ENCODE results near the gene ARL15.

The ARL15 gene

GRCh38 chr5:54184806-54185205 lies 125.6 kb downstream of the ARL15 start:
- H3K9ac ChIP-seq (ENCODE audit: low read depth, low read length, poor library complexity), result no peak overlapping the region
- H3K23ac ChIP-seq (ENCODE audit: low read depth, low read length, poor library complexity), result no peak overlapping the region
- H3K18ac ChIP-seq (ENCODE audit: low read length), result no peak overlapping the region
- WGBS, 2 donors (ENCODE audit: extremely low coverage in 2 of 2, insufficient read length in 2 of 2, insufficient replicate concordance in 1 of 2), result no CpG with 5 or more reads among the region's 2 CpGs
- no peak overlapping the region for H2AFZ ChIP-seq (ENCODE audit: low read length)
- H3K27ac ChIP-seq (replicated peaks; ENCODE audit: low read length), result no peak overlapping the region
- H2BK5ac ChIP-seq (ENCODE audit: low read length), result no peak overlapping the region
- DNase-seq (ENCODE audit: low spot score), result no peak
- no peaks in the 10 kb centered on the region for H3K27me3 ChIP-seq (ENCODE audit: control insufficient read depth in 3 of 3, insufficient read depth in 3 of 3, low read depth in 1 of 3, low read length in 3 of 3)
- H3K4me2 ChIP-seq (ENCODE audit: insufficient read depth, low read length, poor library complexity, severe bottlenecking), result no peak overlapping the region
- H3K4me1 ChIP-seq (ENCODE audit: control insufficient read depth in 2 of 2, insufficient read depth in 1 of 2, low read depth in 1 of 2, low read length in 2 of 2), result peaks cover 6 to 7% of the 10 kb centered on the region in 2 donors
- no peaks in the 10 kb centered on the region for H3K79me1 ChIP-seq (ENCODE audit: low read depth, low read length)
- H2BK120ac ChIP-seq (ENCODE audit: low read depth, low read length), result no peak overlapping the region
- H2AK5ac ChIP-seq (ENCODE audit: low read depth, low read length), result no peak overlapping the region
- no peak overlapping the region for H2BK15ac ChIP-seq (ENCODE audit: low read length)
- no peak overlapping the region for H4K91ac ChIP-seq (ENCODE audit: low read depth, low read length, poor library complexity)
- peaks cover 0 to 4% of the 10 kb centered on the region in 2 donors for H3K9me3 ChIP-seq (replicated peaks in 1 of 2; ENCODE audit: control insufficient read depth in 2 of 2, insufficient read depth in 1 of 2, low read depth in 1 of 2, low read length in 2 of 2)
- H4K8ac ChIP-seq (ENCODE audit: low read depth, low read length), result no peak overlapping the region
- H3K14ac ChIP-seq (ENCODE audit: low read length), result no peak overlapping the region
- no peaks in the 10 kb centered on the region for H3K36me3 ChIP-seq (replicated peaks in 1 of 2; ENCODE audit: control insufficient read depth in 2 of 2, insufficient read depth in 2 of 2, low read length in 2 of 2)
- no peak overlapping the region for H3K4ac ChIP-seq (ENCODE audit: low read length)
- no peak overlapping the region for H3K4me3 ChIP-seq (ENCODE audit: low read length in 2 of 2)
- no peak overlapping the region for H2BK12ac ChIP-seq (ENCODE audit: low read length)

GRCh38 chr5:54180630-54181031 lies 129.7 kb downstream of the ARL15 start:
- H3K4me2 ChIP-seq (ENCODE audit: insufficient read depth, low read length, poor library complexity, severe bottlenecking), result no peak overlapping the region
- H3K27ac ChIP-seq (replicated peaks; ENCODE audit: low read length), result peak overlapping the region; percentile 61
- no peak overlapping the region for H3K23ac ChIP-seq (ENCODE audit: low read depth, low read length, poor library complexity)
- WGBS, 2 donors (ENCODE audit: extremely low coverage in 2 of 2, insufficient read length in 2 of 2, insufficient replicate concordance in 1 of 2), result no CpG with 5 or more reads among the region's 7 CpGs
- no peak overlapping the region for H4K91ac ChIP-seq (ENCODE audit: low read depth, low read length, poor library complexity)
- peak; percentile 67 for DNase-seq (ENCODE audit: low spot score)
- no peaks in the 10 kb centered on the region for H3K79me1 ChIP-seq (ENCODE audit: low read depth, low read length)
- peaks cover 0 to 4% of the 10 kb centered on the region in 2 donors for H3K9me3 ChIP-seq (replicated peaks in 1 of 2; ENCODE audit: control insufficient read depth in 2 of 2, insufficient read depth in 1 of 2, low read depth in 1 of 2, low read length in 2 of 2)
- H3K14ac ChIP-seq (ENCODE audit: low read length), result no peak overlapping the region
- no peak overlapping the region for H2BK5ac ChIP-seq (ENCODE audit: low read length)
- H4K8ac ChIP-seq (ENCODE audit: low read depth, low read length), result no peak overlapping the region
- H2BK12ac ChIP-seq (ENCODE audit: low read length), result no peak overlapping the region
- peak overlapping the region; percentile 68 for H2AFZ ChIP-seq (ENCODE audit: low read length)
- no peak overlapping the region for H3K4me3 ChIP-seq (ENCODE audit: low read length in 2 of 2)
- H3K36me3 ChIP-seq (replicated peaks in 1 of 2; ENCODE audit: control insufficient read depth in 2 of 2, insufficient read depth in 2 of 2, low read length in 2 of 2), result no peaks in the 10 kb centered on the region
- no peak overlapping the region for H3K4ac ChIP-seq (ENCODE audit: low read length)
- H2AK5ac ChIP-seq (ENCODE audit: low read depth, low read length), result no peak overlapping the region
- H2BK120ac ChIP-seq (ENCODE audit: low read depth, low read length), result no peak overlapping the region
- no peak overlapping the region for H3K9ac ChIP-seq (ENCODE audit: low read depth, low read length, poor library complexity)
- no peak overlapping the region for H3K18ac ChIP-seq (ENCODE audit: low read length)
- peaks cover 5 to 6% of the 10 kb centered on the region in 2 donors for H3K4me1 ChIP-seq (ENCODE audit: control insufficient read depth in 2 of 2, insufficient read depth in 1 of 2, low read depth in 1 of 2, low read length in 2 of 2)
- no peaks in the 10 kb centered on the region for H3K27me3 ChIP-seq (ENCODE audit: control insufficient read depth in 3 of 3, insufficient read depth in 3 of 3, low read depth in 1 of 3, low read length in 3 of 3)
- no peak overlapping the region for H2BK15ac ChIP-seq (ENCODE audit: low read length)

GRCh38 chr5:54178991-54179390 lies 131.4 kb downstream of the ARL15 start:
- Histone ChIP-seq H4K91ac (ENCODE audit: low read depth, low read length, poor library complexity) (no peak overlapping the region), H3K23ac (ENCODE audit: low read depth, low read length, poor library complexity) (no peak overlapping the region), H3K4me3 (ENCODE audit: low read length in 2 of 2) (no peak overlapping the region), H3K27ac (replicated peaks; ENCODE audit: low read length) (no peak overlapping the region), H2BK12ac (ENCODE audit: low read length) (no peak overlapping the region), H3K4me1 (ENCODE audit: control insufficient read depth in 2 of 2, insufficient read depth in 1 of 2, low read depth in 1 of 2, low read length in 2 of 2) (peaks cover 5 to 6% of the 10 kb centered on the region in 2 donors), H2BK5ac (ENCODE audit: low read length) (no peak overlapping the region), H3K4ac (ENCODE audit: low read length) (no peak overlapping the region), H2BK15ac (ENCODE audit: low read length) (no peak overlapping the region), H3K79me1 (ENCODE audit: low read depth, low read length) (no peaks in the 10 kb centered on the region), H3K18ac (ENCODE audit: low read length) (no peak overlapping the region), H3K27me3 (ENCODE audit: control insufficient read depth in 3 of 3, insufficient read depth in 3 of 3, low read depth in 1 of 3, low read length in 3 of 3) (no peaks in the 10 kb centered on the region), H3K9me3 (replicated peaks in 1 of 2; ENCODE audit: control insufficient read depth in 2 of 2, insufficient read depth in 1 of 2, low read depth in 1 of 2, low read length in 2 of 2) (peaks cover 0 to 4% of the 10 kb centered on the region in 2 donors), H2AFZ (ENCODE audit: low read length) (no peak overlapping the region), H2AK5ac (ENCODE audit: low read depth, low read length) (no peak overlapping the region), H3K36me3 (replicated peaks in 1 of 2; ENCODE audit: control insufficient read depth in 2 of 2, insufficient read depth in 2 of 2, low read length in 2 of 2) (no peaks in the 10 kb centered on the region), H3K14ac (ENCODE audit: low read length) (no peak overlapping the region), H3K4me2 (ENCODE audit: insufficient read depth, low read length, poor library complexity, severe bottlenecking) (no peak overlapping the region), H2BK120ac (ENCODE audit: low read depth, low read length) (no peak overlapping the region), H4K8ac (ENCODE audit: low read depth, low read length) (no peak overlapping the region), H3K9ac (ENCODE audit: low read depth, low read length, poor library complexity) (no peak overlapping the region)
- WGBS, 2 donors (ENCODE audit: extremely low coverage in 2 of 2, insufficient read length in 2 of 2, insufficient replicate concordance in 1 of 2), result no CpG with 5 or more reads among the region's 4 CpGs
- no peak for DNase-seq (ENCODE audit: low spot score)

- no peak for DNase-seq (ENCODE audit: low spot score)
- no peaks in the 10 kb centered on the region for H3K79me1 ChIP-seq (ENCODE audit: low read depth, low read length)
- no peak overlapping the region for H3K27ac ChIP-seq (replicated peaks; ENCODE audit: low read length)
- H2BK12ac ChIP-seq (ENCODE audit: low read length), result no peak overlapping the region
- H3K4me1 ChIP-seq (ENCODE audit: control insufficient read depth in 2 of 2, insufficient read depth in 1 of 2, low read depth in 1 of 2, low read length in 2 of 2), result peaks cover 5 to 6% of the 10 kb centered on the region in 2 donors
- H3K36me3 ChIP-seq (replicated peaks in 1 of 2; ENCODE audit: control insufficient read depth in 2 of 2, insufficient read depth in 2 of 2, low read length in 2 of 2), result no peaks in the 10 kb centered on the region
- no peak overlapping the region for H4K91ac ChIP-seq (ENCODE audit: low read depth, low read length, poor library complexity)
- H3K23ac ChIP-seq (ENCODE audit: low read depth, low read length, poor library complexity), result no peak overlapping the region
- H3K27me3 ChIP-seq (ENCODE audit: control insufficient read depth in 3 of 3, insufficient read depth in 3 of 3, low read depth in 1 of 3, low read length in 3 of 3), result no peaks in the 10 kb centered on the region
- no peak overlapping the region for H3K4ac ChIP-seq (ENCODE audit: low read length)
- no peak overlapping the region for H2BK5ac ChIP-seq (ENCODE audit: low read length)
- H2AFZ ChIP-seq (ENCODE audit: low read length), result no peak overlapping the region
- no peak overlapping the region for H3K18ac ChIP-seq (ENCODE audit: low read length)
- H3K4me3 ChIP-seq (ENCODE audit: low read length in 2 of 2), result no peak overlapping the region
- no peak overlapping the region for H4K8ac ChIP-seq (ENCODE audit: low read depth, low read length)
- H3K4me2 ChIP-seq (ENCODE audit: insufficient read depth, low read length, poor library complexity, severe bottlenecking), result no peak overlapping the region
- peaks cover 0 to 4% of the 10 kb centered on the region in 2 donors for H3K9me3 ChIP-seq (replicated peaks in 1 of 2; ENCODE audit: control insufficient read depth in 2 of 2, insufficient read depth in 1 of 2, low read depth in 1 of 2, low read length in 2 of 2)
- H3K9ac ChIP-seq (ENCODE audit: low read depth, low read length, poor library complexity), result no peak overlapping the region
- H3K14ac ChIP-seq (ENCODE audit: low read length), result no peak overlapping the region
- H2BK15ac ChIP-seq (ENCODE audit: low read length), result no peak overlapping the region
- no peak overlapping the region for H2AK5ac ChIP-seq (ENCODE audit: low read depth, low read length)
- no peak overlapping the region for H2BK120ac ChIP-seq (ENCODE audit: low read depth, low read length)
- no CpG with 5 or more reads among the region's 5 CpGs for WGBS, 2 donors (ENCODE audit: extremely low coverage in 2 of 2, insufficient read length in 2 of 2, insufficient replicate concordance in 1 of 2)
Observed at GRCh38 chr5:54178207-54178606, 132.2 kb downstream of the ARL15 start.

Data from neuronal stem cell (in vitro differentiated cells).